ENCODE data around the gene DMC1. TPM values are rescaled to one million over a fixed set of nuclear protein-coding genes. Genes with fewer than 3 reads are reported as not detected.
A peak's percentile ranks its signal among the peaks of the same experiment; 100 is the strongest.

The DMC1 gene
- total RNA-seq, 1 donor from 2014 or later, result 1.4 TPM

GRCh38 chr22:38566726-38567504, 3.1 kb downstream of the DMC1 start:
- H3K27ac Mint-ChIP-seq (ENCODE audit: unreplicated experiment), result peak overlapping the region; percentile 42
- TF ChIP-seq CTCF (IDR thresholded peaks at IDR 0.05), result no peak
- H3K9me3 Mint-ChIP-seq (ENCODE audit: unreplicated experiment), result no peaks in the 10 kb centered on the region
- no peak overlapping the region for H3K4me3 Mint-ChIP-seq (ENCODE audit: unreplicated experiment)
- H3K4me1 Mint-ChIP-seq (ENCODE audit: unreplicated experiment), result peaks cover 30% of the 10 kb centered on the region
- DNase-seq (ENCODE audit: extremely low spot score, unreplicated experiment), result no peak
- no peaks in the 10 kb centered on the region for H3K27me3 Mint-ChIP-seq (ENCODE audit: unreplicated experiment)
- H3K36me3 Mint-ChIP-seq (ENCODE audit: unreplicated experiment), result no peaks in the 10 kb centered on the region

GRCh38 chr22:38565441-38565840, 4.5 kb downstream of the DMC1 start:
- H3K4me3 Mint-ChIP-seq (ENCODE audit: unreplicated experiment), result no peak overlapping the region
- H3K4me1 Mint-ChIP-seq (ENCODE audit: unreplicated experiment), result peaks cover 18% of the 10 kb centered on the region
- H3K27ac Mint-ChIP-seq (ENCODE audit: unreplicated experiment), result no peak overlapping the region
- H3K27me3 Mint-ChIP-seq (ENCODE audit: unreplicated experiment), result no peaks in the 10 kb centered on the region
- H3K36me3 Mint-ChIP-seq (ENCODE audit: unreplicated experiment), result no peaks in the 10 kb centered on the region
- TF ChIP-seq CTCF (IDR thresholded peaks at IDR 0.05), result no peak
- H3K9me3 Mint-ChIP-seq (ENCODE audit: unreplicated experiment), result no peaks in the 10 kb centered on the region
- no peak for DNase-seq (ENCODE audit: extremely low spot score, unreplicated experiment)

GRCh38 chr22:38564669-38565068, 5.3 kb downstream of the DMC1 start:
- no peak overlapping the region for H3K27ac Mint-ChIP-seq (ENCODE audit: unreplicated experiment)
- H3K36me3 Mint-ChIP-seq (ENCODE audit: unreplicated experiment), result no peaks in the 10 kb centered on the region
- no peaks in the 10 kb centered on the region for H3K9me3 Mint-ChIP-seq (ENCODE audit: unreplicated experiment)
- no peaks in the 10 kb centered on the region for H3K27me3 Mint-ChIP-seq (ENCODE audit: unreplicated experiment)
- H3K4me3 Mint-ChIP-seq (ENCODE audit: unreplicated experiment), result no peak overlapping the region
- TF ChIP-seq CTCF (IDR thresholded peaks at IDR 0.05), result no peak
- no peak for DNase-seq (ENCODE audit: extremely low spot score, unreplicated experiment)
- H3K4me1 Mint-ChIP-seq (ENCODE audit: unreplicated experiment), result peaks cover 16% of the 10 kb centered on the region

GRCh38 chr22:38554281-38554680, 15.7 kb downstream of the DMC1 start:
- no peaks in the 10 kb centered on the region for H3K9me3 Mint-ChIP-seq (ENCODE audit: unreplicated experiment)
- H3K27me3 Mint-ChIP-seq (ENCODE audit: unreplicated experiment), result no peaks in the 10 kb centered on the region
- no peaks in the 10 kb centered on the region for H3K36me3 Mint-ChIP-seq (ENCODE audit: unreplicated experiment)
- no peak for DNase-seq (ENCODE audit: extremely low spot score, unreplicated experiment)
- no peak overlapping the region for H3K27ac Mint-ChIP-seq (ENCODE audit: unreplicated experiment)
- no peak overlapping the region for H3K4me3 Mint-ChIP-seq (ENCODE audit: unreplicated experiment)
- H3K4me1 Mint-ChIP-seq (ENCODE audit: unreplicated experiment), result peaks cover 6% of the 10 kb centered on the region
- no peak for TF ChIP-seq CTCF (IDR thresholded peaks at IDR 0.05)

GRCh38 chr22:38549101-38549894, 20.7 kb downstream of the DMC1 start:
- Mint-ChIP-seq H3K36me3 (ENCODE audit: unreplicated experiment) (no peaks in the 10 kb centered on the region), H3K27me3 (ENCODE audit: unreplicated experiment) (no peaks in the 10 kb centered on the region), H3K9me3 (ENCODE audit: unreplicated experiment) (no peaks in the 10 kb centered on the region), H3K27ac (ENCODE audit: unreplicated experiment) (no peak overlapping the region), H3K4me3 (ENCODE audit: unreplicated experiment) (no peak overlapping the region), H3K4me1 (ENCODE audit: unreplicated experiment) (peaks cover 3% of the 10 kb centered on the region)
- DNase-seq (ENCODE audit: extremely low spot score, unreplicated experiment), result no peak
- TF ChIP-seq CTCF (IDR thresholded peaks at IDR 0.05), result no peak

All from osteocyte (in vitro differentiated cells).